HG02642 (cell line): Measurements from ENCODE around the gene GLI3.

Experiments used
- ATAC-seq: cut with Tn5 transposase; IDR thresholded peaks from one replicate; pipeline ENCODE4 v1.9.1; 2021; ENCODE audit warnings: mild to moderate bottlenecking; ENCODE audit not compliant: unreplicated experiment, poor library complexity

The GLI3 gene

DNA sequence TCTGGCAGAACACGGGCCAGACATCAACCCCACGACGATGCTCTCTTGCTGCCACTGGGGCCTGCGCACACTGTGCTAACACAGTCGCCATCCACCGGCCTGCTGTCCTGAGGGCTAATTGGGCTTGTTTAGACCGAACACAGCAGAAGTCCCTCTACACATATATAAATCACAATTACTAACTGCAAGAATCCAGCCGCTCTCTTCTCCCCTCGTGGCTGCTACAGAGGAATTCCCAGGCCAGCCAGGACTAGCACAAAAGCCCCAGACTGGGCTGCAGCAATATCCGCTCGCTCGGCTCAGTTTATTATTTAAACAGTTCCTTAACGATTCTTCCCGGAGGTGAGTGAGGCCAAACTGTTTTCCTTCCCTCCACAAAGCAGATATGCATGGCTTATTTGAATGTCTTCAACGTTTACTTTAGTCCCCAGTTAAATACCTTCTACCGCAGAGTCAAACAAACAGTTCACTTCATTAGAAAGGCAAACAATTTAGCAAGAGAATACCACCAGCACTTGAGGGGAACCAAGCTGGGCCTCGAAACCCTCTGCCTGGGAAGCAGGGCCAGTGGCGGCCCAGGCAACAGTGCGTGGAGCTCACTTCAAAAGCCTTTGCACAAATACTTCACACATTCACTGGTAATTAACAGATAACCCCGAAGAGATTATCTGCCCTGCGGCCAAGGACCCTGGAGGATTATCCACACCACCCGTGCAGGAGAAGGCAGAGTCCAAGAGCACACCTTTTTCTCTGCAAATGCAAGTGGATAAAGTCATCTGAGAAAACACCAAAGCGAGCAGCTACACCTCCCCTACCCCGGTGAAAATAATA lies 145.3 kb downstream of the GLI3 start:
- ATAC-seq = no peak

DNA sequence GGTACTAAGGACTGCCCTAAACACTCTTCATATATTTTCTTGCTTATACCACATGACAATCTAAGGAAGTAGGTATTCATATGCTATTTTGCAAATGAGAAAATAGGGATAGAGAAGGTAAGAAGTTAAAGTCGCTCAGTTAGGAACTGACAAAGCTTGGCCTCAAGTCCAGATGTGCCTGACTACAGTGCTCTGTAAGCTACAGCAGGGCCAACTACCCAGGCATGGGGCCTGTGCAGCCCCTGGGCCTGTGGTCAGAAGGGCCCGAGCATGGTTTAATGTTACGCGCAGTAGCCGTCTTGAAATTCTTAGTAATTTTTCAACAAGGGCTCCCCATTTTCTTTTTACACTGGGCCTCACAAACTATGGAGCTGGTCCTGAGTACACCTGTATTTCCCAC lies 146.2 kb downstream of the GLI3 start:
- no peak for ATAC-seq

DNA sequence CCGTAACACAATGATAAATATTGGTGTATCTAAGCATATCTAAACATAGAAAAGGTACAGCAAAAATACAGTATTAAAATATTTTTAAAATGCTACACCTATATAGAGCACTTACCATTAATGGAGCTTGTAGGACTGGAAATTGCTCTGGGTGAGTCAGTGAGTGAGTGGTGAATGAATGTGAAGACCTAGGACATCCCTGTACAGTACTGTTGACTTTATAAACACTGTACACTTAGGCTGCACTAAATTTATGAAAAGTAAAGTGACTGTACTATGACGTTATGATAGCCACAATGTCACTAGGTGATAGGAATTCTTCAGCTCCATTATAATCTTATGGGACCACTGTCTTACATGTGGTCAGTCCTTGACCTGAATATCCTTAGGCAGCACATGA lies 147.0 kb downstream of the GLI3 start:
- no peak for ATAC-seq

GRCh38 chr7:42087616-42088015 lies 149.4 kb downstream of the GLI3 start:
- ATAC-seq = no peak

DNA sequence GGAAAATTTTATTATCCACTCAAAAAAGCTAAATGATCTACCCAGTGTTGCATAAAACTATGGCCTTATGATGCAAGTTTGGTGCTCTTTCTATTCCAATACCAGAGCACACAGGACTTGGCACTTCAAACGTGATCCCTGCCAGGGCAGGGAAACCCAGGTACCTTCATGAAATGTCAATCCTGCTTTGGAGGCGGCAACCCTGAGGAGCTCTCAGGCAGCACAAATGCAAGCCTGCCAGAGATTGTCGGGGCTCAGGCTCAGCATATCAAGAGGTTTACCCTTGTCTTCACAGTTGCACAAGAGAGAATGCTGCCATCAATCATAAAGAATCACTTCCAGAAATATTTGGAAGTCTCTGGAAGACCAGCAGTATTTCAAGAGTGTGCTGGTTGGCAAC lies 151.5 kb downstream of the GLI3 start:
- no peak for ATAC-seq

- no peak for ATAC-seq
Observed at GRCh38 chr7:42084263-42084662, 152.7 kb downstream of the GLI3 start.

DNA sequence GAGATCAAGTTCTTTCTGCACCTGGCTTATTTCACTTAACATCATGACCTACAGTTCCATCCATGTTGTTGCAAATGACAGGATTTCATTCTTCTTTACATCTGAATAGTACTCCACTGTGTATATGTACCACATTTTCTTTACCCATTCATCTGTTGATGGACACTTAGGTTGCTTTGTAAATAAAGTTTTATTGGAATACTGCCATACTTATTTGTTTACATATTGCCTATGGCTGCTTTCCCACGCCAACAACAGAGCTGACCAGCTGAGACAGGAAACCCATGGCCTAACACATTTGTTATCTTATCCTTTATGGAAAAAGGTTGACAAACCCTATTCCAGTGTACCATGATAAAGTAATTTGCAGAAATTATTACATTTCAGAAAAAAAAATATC lies 153.7 kb downstream of the GLI3 start:
- no peak for ATAC-seq

GRCh38 chr7:42082144-42082543 lies 154.9 kb downstream of the GLI3 start:
- ATAC-seq = no peak

DNA sequence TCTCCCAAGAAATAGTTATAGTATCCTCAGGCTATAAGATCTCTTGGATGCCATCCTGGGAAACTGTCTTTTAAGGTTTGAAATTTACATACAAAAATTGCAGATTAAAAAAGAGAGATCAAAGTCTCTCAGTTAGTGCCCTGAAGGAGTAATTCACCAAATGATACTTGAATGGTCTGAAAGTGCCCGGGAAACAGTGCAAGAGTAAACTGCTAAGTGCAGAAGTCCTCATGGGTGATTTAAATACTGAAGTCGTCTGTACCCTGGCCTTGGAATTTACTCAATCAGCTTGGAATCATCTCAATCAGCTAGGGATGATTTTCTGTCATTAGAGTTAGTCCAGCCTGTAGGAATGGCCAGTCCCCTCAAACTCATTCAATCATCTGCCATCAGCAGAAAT lies 155.3 kb downstream of the GLI3 start:
- no peak for ATAC-seq

DNA sequence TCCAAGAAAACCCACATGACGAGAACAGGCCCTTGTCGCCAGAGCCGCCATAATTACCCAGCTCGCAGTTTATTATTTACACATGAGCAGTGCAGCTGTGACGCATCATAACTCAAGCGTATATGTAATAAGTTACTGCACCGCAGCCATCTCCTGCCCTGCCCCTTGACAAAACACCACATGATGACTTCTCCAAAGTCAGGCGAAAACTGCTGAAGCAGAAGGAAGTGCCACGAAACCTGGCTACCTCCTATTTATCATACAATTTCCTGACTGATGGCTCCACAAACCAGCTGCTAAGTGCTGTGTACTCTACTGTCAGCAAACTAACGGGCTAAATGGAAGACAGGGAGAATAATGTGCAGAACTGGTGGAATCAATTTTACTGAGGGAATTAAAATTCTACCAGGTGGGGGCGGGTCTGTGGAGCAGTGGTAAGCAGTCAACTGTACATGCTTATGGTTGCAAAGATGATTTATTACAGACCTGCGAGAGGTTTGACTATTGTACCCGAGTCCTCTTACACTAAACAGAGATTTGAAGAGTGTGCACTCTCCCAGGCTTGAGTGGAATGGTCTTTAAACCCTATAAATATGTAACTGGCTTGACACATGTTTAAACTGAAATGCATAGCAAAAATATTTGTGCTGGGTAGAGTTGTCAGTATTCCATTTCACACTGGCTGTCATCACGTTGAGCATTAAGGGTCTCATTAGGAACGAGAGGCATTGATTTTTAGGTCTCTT lies 156.0 kb downstream of the GLI3 start:
- ATAC-seq = no peak

DNA sequence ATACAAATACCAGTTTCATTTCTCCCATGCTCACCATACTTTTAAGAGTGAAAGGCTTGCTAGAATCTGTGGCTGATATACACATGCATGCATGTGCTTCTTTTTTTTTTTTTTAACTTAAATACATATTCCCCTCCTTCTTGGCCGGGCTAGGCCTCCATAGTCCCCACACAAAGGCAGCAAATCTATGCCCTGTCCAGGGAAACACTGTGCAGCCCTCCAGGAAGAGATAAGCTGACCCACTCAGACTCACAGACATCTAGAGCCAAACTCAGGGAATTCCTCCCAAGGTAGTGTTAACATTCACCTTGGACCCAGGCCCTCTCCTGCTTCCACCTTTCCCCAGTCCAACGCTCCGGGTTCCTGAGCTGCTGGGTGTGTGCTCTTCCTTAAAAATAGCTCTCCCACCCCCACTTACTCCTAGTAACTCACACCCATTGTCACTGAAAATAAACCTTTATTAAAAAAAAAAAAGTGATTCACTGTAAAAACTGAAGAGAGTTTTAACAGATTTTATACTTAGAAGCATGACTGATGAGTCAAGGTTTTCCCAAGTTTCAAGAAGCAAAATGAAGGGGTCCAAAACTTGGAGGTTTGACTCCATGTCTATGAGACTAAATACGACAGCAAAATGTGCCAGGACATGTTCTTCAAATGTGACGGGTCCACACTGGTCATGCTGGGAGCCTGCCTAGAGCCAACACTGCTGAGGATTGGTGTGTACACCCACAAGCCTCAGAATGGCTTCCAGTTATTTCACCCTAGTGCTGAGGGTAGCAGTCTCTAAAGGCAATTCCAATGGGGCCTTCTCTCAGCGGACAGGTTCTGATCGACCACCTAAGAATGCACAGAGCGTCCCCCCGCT lies 159.5 kb downstream of the GLI3 start:
- no peak for ATAC-seq

- ATAC-seq = no peak
Observed at GRCh38 chr7:42076870-42077269, 160.1 kb downstream of the GLI3 start.

- no peak for ATAC-seq
Observed at GRCh38 chr7:42075418-42075817, 161.6 kb downstream of the GLI3 start.

- no peak for ATAC-seq
Observed at GRCh38 chr7:42074076-42074475, 162.9 kb downstream of the GLI3 start.

DNA sequence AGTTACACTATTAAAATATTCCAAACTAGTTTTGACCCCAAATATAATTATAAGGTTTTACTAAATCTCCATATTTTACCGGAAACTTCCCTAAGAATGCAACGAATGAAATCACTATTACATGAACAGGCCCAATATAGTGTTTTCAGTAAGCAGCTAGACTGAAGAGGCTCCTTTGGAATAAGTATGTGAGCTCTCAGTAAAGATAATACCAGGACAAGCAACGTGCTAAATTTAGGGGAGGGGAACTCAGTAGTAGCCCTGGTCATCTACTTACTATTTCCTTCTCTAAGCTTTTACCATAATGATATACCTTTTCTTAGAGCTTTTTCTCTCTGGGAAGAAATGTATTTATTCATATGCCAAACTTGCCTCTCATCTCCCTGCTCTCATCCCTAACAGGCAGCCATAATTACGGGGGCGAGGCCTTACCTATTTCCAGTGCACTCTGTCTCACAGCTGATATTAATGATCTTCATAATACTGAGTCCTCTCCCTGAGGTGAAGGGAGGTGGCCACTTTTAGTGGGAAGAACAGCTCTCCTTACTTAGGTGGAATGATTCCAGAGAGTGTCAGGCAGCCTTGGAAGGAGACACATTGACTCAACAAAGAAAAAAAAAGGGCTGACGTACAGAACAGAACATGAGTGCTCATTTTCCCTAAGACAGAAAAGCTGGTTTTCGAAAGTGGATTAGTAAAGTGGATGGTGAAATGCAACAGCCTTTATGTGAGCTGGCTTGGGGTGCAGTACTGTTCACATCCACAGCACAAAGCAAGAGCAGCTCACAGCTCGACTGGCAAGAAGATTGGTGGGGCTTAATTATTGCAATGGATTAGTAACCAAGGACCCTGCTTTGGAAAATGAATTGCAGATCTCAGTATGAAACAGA lies 165.4 kb downstream of the GLI3 start:
- no peak for ATAC-seq

DNA sequence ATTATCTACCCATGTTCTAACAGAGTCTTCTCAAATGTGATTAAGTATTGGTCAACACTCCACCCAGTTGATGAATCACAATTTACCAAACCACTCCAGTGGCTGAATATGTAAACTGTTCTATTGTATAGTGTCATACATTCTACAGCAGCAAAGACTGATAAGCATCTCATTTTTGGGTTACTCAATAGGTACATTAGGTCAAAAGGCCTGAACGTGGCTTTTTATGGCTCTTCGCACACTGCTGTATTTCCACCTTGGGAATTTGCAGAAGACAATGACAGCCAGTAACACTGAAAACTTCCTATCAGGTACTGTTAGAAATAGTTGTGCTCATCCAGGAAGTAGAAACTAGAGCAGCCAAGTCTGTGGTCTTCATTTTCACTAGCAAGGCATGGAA lies 166.9 kb downstream of the GLI3 start:
- no peak for ATAC-seq

GRCh38 chr7:42069590-42069989 lies 167.4 kb downstream of the GLI3 start:
- no peak for ATAC-seq

- ATAC-seq = no peak
Observed at GRCh38 chr7:42068554-42069280, 168.3 kb downstream of the GLI3 start.

- no peak for ATAC-seq
Observed at GRCh38 chr7:42065942-42066341, 171.1 kb downstream of the GLI3 start.
